HEK293 (cell line): Measurements from ENCODE around the gene CHRM5.

Experiments
- FEZF1 ChIP-seq: fragments of 450-650 bp; formaldehyde crosslinking; IDR thresholded peaks from 2 replicates; pipeline ENCODE4 v1.5.1; 2016; ENCODE audit warnings: missing biosample characterization, missing genetic modification characterization
- GLIS1 ChIP-seq: fragments of 450-650 bp; formaldehyde crosslinking; IDR thresholded peaks from 2 replicates; pipeline ENCODE4 v1.5.1; 2016; ENCODE audit warnings: missing biosample characterization, missing genetic modification characterization
- HOXA7 ChIP-seq: sonication (generic); formaldehyde crosslinking; IDR thresholded peaks from 2 replicates; pipeline ENCODE4 v1.8.1; 2022; ENCODE audit warnings: missing genetic modification reagents, borderline replicate concordance
- HOXD13 ChIP-seq: sonication (generic); formaldehyde crosslinking; IDR thresholded peaks from 2 replicates; pipeline ENCODE4 v1.8.0; 2022; ENCODE audit warnings: missing genetic modification reagents, borderline replicate concordance
- KLF7 ChIP-seq: fragments of 450-650 bp; formaldehyde crosslinking; IDR thresholded peaks from 2 replicates; pipeline ENCODE4 v1.5.1; 2016; ENCODE audit warnings: missing biosample characterization, missing genetic modification characterization, borderline replicate concordance
- SETDB1 ChIP-seq: IDR thresholded peaks from one replicate; pipeline ENCODE4 v1.6.1; 2017; ENCODE audit warnings: mild to moderate bottlenecking, low read length, moderate library complexity, mixed read lengths; ENCODE audit not compliant: insufficient read length
- ZNF169 ChIP-seq: fragments of 450-650 bp; formaldehyde crosslinking; IDR thresholded peaks from 2 replicates; pipeline ENCODE4 v1.5.1; 2016; ENCODE audit warnings: missing biosample characterization, missing genetic modification characterization
- ZNF202 ChIP-seq: fragments of 450-650 bp; formaldehyde crosslinking; IDR thresholded peaks from 2 replicates; pipeline ENCODE4 v1.5.1; 2016; ENCODE audit warnings: missing biosample characterization, missing genetic modification characterization, borderline replicate concordance
- ZNF341 ChIP-seq: fragments of 450-650 bp; formaldehyde crosslinking; IDR thresholded peaks from 2 replicates; pipeline ENCODE4; 2016; ENCODE audit warnings: low read depth, missing biosample characterization, missing genetic modification characterization
- ZNF416 ChIP-seq: fragments of 450-650 bp; formaldehyde crosslinking; IDR thresholded peaks from 2 replicates; pipeline ENCODE4 v1.5.1; 2016; ENCODE audit warnings: missing biosample characterization, missing genetic modification characterization
- ZNF549 ChIP-seq: fragments of 450-650 bp; IDR thresholded peaks from 2 replicates; pipeline ENCODE4 v1.5.1; 2018; ENCODE audit warnings: missing biosample characterization, missing genetic modification characterization, mild to moderate bottlenecking, inconsistent platforms, moderate library complexity
- ZNF558 ChIP-seq: fragments of 450-650 bp; formaldehyde crosslinking; IDR thresholded peaks from 2 replicates; pipeline ENCODE4 v1.5.1; 2016; ENCODE audit warnings: missing biosample characterization, missing genetic modification characterization
- ZNF561 ChIP-seq: fragments of 450-650 bp; IDR thresholded peaks from 2 replicates; pipeline ENCODE4 v1.5.1; 2018; ENCODE audit warnings: missing biosample characterization, missing genetic modification characterization, borderline replicate concordance
- ZNF600 ChIP-seq: fragments of 450-650 bp; formaldehyde crosslinking; IDR thresholded peaks from 2 replicates; pipeline ENCODE4 v1.5.1; 2016; ENCODE audit warnings: missing biosample characterization, missing genetic modification characterization
- ZNF658 ChIP-seq: fragments of 450-650 bp; formaldehyde crosslinking; IDR thresholded peaks from 2 replicates; pipeline ENCODE4; 2016; ENCODE audit warnings: missing biosample characterization, missing genetic modification characterization
- ZNF768 ChIP-seq: fragments of 450-650 bp; formaldehyde crosslinking; IDR thresholded peaks from 2 replicates; pipeline ENCODE4 v1.5.1; 2018; ENCODE audit warnings: missing biosample characterization, mild to moderate bottlenecking, missing genetic modification characterization
- ZNF843 ChIP-seq: fragments of 450-650 bp; formaldehyde crosslinking; IDR thresholded peaks from 2 replicates; pipeline ENCODE4 v1.5.1; 2016; ENCODE audit warnings: missing biosample characterization, missing genetic modification characterization
- TF ChIP-seq, protein P1 (sequence below): fragments of 450-650 bp; IDR thresholded peaks from 2 replicates; pipeline ENCODE4 v1.5.1; 2018; ENCODE audit warnings: missing biosample characterization, missing genetic modification characterization
- TF ChIP-seq, protein P2 (sequence below): fragments of 450-650 bp; formaldehyde crosslinking; IDR thresholded peaks from 2 replicates; pipeline ENCODE4 v1.5.1; 2016; ENCODE audit warnings: missing biosample characterization, missing genetic modification characterization
- TF ChIP-seq, protein P3 (sequence below): fragments of 450-650 bp; formaldehyde crosslinking; optimal IDR thresholded peaks from 2 replicates; pipeline ENCODE3; 2016; ENCODE audit warnings: missing biosample characterization, mild to moderate bottlenecking, missing genetic modification characterization
- TF ChIP-seq, protein P4 (sequence below): fragments of 450-650 bp; formaldehyde crosslinking; IDR thresholded peaks from 2 replicates; pipeline ENCODE4 v1.5.1; 2016; ENCODE audit warnings: missing biosample characterization, missing genetic modification characterization
- TF ChIP-seq, protein P5 (sequence below): fragments of 450-650 bp; formaldehyde crosslinking; IDR thresholded peaks from 2 replicates; pipeline ENCODE4 v1.5.1; 2016; ENCODE audit warnings: missing biosample characterization, missing genetic modification characterization
- TF ChIP-seq, protein P6 (sequence below): fragments of 450-650 bp; formaldehyde crosslinking; IDR thresholded peaks from 2 replicates; pipeline ENCODE4 v1.5.1; 2017; ENCODE audit warnings: missing biosample characterization, missing genetic modification characterization
- TF ChIP-seq, protein P7 (sequence below): fragments of 450-650 bp; formaldehyde crosslinking; IDR thresholded peaks from 2 replicates; pipeline ENCODE4 v1.5.1; 2017; ENCODE audit warnings: missing biosample characterization, missing genetic modification characterization

The CHRM5 gene

DNA sequence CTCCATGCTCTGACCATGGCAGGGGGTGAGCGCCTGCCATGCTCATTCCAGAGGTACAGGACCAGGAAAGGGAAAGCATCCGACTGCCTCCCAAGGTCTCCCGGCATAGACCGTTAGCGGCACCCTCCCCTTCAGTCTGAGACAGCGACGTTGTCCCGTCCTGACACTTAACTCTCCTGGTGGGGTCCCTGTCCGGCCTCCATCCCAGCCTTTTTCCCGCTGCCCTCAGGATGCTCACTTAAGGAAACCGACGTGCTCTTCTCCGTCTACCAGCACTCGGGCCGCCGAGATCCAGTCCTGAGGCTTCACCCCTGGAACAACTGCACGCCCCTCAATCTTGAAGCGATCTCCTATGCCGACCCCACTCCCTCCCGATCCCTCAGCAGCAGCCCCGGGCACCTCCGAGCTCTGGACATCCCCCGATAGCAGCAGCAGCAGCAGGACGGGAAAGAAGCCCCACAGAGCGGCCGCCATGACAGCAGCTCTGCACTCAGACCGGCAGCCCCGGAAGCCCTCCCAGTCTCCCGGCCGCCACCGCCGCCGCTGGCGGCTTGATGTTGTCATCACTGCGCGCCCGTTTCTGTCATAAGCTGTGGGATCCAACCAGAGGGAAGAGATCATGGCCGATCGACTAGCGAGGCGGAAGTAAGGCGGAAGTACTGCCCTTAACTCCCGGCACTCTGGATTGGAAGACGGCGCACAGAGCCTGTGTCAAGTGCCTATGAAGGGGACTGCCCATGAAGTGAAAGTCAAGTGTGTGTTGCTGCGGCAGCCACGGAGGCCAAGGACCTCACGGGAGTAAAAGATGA is 133.3 kb downstream of the CHRM5 start, which contains the start of the genes EMC7 and PGBD4 (continued):
- TF ChIP-seq, protein P1, sequence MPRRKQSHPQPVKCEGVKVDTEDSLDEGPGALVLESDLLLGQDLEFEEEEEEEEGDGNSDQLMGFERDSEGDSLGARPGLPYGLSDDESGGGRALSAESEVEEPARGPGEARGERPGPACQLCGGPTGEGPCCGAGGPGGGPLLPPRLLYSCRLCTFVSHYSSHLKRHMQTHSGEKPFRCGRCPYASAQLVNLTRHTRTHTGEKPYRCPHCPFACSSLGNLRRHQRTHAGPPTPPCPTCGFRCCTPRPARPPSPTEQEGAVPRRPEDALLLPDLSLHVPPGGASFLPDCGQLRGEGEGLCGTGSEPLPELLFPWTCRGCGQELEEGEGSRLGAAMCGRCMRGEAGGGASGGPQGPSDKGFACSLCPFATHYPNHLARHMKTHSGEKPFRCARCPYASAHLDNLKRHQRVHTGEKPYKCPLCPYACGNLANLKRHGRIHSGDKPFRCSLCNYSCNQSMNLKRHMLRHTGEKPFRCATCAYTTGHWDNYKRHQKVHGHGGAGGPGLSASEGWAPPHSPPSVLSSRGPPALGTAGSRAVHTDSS (tag by site-specific recombination) = no peak
- TF ChIP-seq, protein P2, sequence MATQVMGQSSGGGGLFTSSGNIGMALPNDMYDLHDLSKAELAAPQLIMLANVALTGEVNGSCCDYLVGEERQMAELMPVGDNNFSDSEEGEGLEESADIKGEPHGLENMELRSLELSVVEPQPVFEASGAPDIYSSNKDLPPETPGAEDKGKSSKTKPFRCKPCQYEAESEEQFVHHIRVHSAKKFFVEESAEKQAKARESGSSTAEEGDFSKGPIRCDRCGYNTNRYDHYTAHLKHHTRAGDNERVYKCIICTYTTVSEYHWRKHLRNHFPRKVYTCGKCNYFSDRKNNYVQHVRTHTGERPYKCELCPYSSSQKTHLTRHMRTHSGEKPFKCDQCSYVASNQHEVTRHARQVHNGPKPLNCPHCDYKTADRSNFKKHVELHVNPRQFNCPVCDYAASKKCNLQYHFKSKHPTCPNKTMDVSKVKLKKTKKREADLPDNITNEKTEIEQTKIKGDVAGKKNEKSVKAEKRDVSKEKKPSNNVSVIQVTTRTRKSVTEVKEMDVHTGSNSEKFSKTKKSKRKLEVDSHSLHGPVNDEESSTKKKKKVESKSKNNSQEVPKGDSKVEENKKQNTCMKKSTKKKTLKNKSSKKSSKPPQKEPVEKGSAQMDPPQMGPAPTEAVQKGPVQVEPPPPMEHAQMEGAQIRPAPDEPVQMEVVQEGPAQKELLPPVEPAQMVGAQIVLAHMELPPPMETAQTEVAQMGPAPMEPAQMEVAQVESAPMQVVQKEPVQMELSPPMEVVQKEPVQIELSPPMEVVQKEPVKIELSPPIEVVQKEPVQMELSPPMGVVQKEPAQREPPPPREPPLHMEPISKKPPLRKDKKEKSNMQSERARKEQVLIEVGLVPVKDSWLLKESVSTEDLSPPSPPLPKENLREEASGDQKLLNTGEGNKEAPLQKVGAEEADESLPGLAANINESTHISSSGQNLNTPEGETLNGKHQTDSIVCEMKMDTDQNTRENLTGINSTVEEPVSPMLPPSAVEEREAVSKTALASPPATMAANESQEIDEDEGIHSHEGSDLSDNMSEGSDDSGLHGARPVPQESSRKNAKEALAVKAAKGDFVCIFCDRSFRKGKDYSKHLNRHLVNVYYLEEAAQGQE (tag by site-specific recombination) = no peak
- TF ChIP-seq ZNF768 (tag by site-specific recombination) (no peak), ZNF658 (tag by site-specific recombination) (no peak), HOXD13 (CRISPR knock-in tag) (no peak), ZNF600 (peak; percentile 29; the same call in 1 of the 2 replicates), HOXA7 (CRISPR knock-in tag) (no peak), ZNF843 (tag by site-specific recombination) (0 out of 2 replicates have a peak, but pooled peaks have one; percentile 50), ZNF558 (tag by site-specific recombination) (no peak), KLF7 (tag by site-specific recombination) (no peak), ZNF169 (no peak), ZNF549 (tag by site-specific recombination) (no peak), SETDB1 (no peak), FEZF1 (tag by site-specific recombination) (peak; percentile 77), ZNF202 (tag by site-specific recombination) (no peak), GLIS1 (tag by site-specific recombination) (peak; percentile 54), ZNF561 (tag by site-specific recombination) (no peak), ZNF341 (tag by site-specific recombination) (peak; percentile 9; the same call in 1 of the 2 replicates), ZNF416 (tag by site-specific recombination) (no peak)
- TF ChIP-seq, protein P3, sequence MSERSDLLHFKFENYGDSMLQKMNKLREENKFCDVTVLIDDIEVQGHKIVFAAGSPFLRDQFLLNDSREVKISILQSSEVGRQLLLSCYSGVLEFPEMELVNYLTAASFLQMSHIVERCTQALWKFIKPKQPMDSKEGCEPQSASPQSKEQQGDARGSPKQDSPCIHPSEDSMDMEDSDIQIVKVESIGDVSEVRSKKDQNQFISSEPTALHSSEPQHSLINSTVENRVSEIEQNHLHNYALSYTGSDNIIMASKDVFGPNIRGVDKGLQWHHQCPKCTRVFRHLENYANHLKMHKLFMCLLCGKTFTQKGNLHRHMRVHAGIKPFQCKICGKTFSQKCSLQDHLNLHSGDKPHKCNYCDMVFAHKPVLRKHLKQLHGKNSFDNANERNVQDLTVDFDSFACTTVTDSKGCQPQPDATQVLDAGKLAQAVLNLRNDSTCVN = peak; percentile 18
- TF ChIP-seq, protein P4, sequence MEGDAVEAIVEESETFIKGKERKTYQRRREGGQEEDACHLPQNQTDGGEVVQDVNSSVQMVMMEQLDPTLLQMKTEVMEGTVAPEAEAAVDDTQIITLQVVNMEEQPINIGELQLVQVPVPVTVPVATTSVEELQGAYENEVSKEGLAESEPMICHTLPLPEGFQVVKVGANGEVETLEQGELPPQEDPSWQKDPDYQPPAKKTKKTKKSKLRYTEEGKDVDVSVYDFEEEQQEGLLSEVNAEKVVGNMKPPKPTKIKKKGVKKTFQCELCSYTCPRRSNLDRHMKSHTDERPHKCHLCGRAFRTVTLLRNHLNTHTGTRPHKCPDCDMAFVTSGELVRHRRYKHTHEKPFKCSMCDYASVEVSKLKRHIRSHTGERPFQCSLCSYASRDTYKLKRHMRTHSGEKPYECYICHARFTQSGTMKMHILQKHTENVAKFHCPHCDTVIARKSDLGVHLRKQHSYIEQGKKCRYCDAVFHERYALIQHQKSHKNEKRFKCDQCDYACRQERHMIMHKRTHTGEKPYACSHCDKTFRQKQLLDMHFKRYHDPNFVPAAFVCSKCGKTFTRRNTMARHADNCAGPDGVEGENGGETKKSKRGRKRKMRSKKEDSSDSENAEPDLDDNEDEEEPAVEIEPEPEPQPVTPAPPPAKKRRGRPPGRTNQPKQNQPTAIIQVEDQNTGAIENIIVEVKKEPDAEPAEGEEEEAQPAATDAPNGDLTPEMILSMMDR (tag by site-specific recombination) = no peak
- TF ChIP-seq, protein P5, sequence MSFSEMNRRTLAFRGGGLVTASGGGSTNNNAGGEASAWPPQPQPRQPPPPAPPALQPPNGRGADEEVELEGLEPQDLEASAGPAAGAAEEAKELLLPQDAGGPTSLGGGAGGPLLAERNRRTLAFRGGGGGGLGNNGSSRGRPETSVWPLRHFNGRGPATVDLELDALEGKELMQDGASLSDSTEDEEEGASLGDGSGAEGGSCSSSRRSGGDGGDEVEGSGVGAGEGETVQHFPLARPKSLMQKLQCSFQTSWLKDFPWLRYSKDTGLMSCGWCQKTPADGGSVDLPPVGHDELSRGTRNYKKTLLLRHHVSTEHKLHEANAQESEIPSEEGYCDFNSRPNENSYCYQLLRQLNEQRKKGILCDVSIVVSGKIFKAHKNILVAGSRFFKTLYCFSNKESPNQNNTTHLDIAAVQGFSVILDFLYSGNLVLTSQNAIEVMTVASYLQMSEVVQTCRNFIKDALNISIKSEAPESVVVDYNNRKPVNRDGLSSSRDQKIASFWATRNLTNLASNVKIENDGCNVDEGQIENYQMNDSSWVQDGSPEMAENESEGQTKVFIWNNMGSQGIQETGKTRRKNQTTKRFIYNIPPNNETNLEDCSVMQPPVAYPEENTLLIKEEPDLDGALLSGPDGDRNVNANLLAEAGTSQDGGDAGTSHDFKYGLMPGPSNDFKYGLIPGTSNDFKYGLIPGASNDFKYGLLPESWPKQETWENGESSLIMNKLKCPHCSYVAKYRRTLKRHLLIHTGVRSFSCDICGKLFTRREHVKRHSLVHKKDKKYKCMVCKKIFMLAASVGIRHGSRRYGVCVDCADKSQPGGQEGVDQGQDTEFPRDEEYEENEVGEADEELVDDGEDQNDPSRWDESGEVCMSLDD (tag by site-specific recombination) = no peak
- TF ChIP-seq, protein P6, sequence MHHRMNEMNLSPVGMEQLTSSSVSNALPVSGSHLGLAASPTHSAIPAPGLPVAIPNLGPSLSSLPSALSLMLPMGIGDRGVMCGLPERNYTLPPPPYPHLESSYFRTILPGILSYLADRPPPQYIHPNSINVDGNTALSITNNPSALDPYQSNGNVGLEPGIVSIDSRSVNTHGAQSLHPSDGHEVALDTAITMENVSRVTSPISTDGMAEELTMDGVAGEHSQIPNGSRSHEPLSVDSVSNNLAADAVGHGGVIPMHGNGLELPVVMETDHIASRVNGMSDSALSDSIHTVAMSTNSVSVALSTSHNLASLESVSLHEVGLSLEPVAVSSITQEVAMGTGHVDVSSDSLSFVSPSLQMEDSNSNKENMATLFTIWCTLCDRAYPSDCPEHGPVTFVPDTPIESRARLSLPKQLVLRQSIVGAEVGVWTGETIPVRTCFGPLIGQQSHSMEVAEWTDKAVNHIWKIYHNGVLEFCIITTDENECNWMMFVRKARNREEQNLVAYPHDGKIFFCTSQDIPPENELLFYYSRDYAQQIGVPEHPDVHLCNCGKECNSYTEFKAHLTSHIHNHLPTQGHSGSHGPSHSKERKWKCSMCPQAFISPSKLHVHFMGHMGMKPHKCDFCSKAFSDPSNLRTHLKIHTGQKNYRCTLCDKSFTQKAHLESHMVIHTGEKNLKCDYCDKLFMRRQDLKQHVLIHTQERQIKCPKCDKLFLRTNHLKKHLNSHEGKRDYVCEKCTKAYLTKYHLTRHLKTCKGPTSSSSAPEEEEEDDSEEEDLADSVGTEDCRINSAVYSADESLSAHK (tag by site-specific recombination) = no peak
- TF ChIP-seq, protein P7, sequence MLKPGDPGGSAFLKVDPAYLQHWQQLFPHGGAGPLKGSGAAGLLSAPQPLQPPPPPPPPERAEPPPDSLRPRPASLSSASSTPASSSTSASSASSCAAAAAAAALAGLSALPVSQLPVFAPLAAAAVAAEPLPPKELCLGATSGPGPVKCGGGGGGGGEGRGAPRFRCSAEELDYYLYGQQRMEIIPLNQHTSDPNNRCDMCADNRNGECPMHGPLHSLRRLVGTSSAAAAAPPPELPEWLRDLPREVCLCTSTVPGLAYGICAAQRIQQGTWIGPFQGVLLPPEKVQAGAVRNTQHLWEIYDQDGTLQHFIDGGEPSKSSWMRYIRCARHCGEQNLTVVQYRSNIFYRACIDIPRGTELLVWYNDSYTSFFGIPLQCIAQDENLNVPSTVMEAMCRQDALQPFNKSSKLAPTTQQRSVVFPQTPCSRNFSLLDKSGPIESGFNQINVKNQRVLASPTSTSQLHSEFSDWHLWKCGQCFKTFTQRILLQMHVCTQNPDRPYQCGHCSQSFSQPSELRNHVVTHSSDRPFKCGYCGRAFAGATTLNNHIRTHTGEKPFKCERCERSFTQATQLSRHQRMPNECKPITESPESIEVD (tag by site-specific recombination) = no peak
